WERI-Rb-1 (cell line): ENCODE data around the gene MAGEA9B.
"Not testable (repeated sequence)": the region's sequence is repeated elsewhere in the genome, so short reads cannot be mapped to it uniquely, and the experiment has no call there.

Experiments used
- DNase-seq: peaks from one replicate; pipeline ENCODE4 v3.0.0-alpha.2; 2020
- H3K27ac ChIP-seq: fragments of 250-450 bp; sonication (Bioruptor Pico); 2 replicates; pipeline ENCODE4 v1.5.1; 2020; ENCODE audit warnings: mild to moderate bottlenecking, moderate library complexity
- H3K27me3 ChIP-seq: fragments of 250-450 bp; sonication (Bioruptor Pico); 2 replicates; pipeline ENCODE4 v1.5.1; 2021; ENCODE audit warnings: mild to moderate bottlenecking, low read depth, moderate library complexity; ENCODE audit not compliant: insufficient read depth, severe bottlenecking
- H3K36me3 ChIP-seq: fragments of 250-450 bp; sonication (Bioruptor Pico); 2 replicates; pipeline ENCODE4 v1.5.1; 2020; ENCODE audit warnings: mild to moderate bottlenecking, moderate library complexity
- H3K4me3 ChIP-seq: 2 replicates; pipeline ENCODE4 v1.5.1; 2011; ENCODE audit warnings: low read depth, mild to moderate bottlenecking, control low read depth, low read length
- H3K9me3 ChIP-seq: fragments of 250-450 bp; sonication (Bioruptor Pico); 2 replicates; pipeline ENCODE4 v1.5.1; 2021; ENCODE audit warnings: mild to moderate bottlenecking, moderate library complexity; ENCODE audit not compliant: severe bottlenecking
- CTCF ChIP-seq: IDR thresholded peaks from 2 replicates; pipeline ENCODE4 v1.5.1; 2011; ENCODE audit warnings: low read depth, mild to moderate bottlenecking, control low read depth, inconsistent platforms, low read length

Gene MAGEA9B

GRCh38 chrX:149587359-149587758 lies at the start of gene MAGEA9B:
Gene MAGEA9B (minus strand): TSS chrX:149587459. CDS start chrX:149583179, 4,280 bp downstream.
- H3K4me3 ChIP-seq, H3K27me3 ChIP-seq, H3K36me3 ChIP-seq, DNase-seq, H3K27ac ChIP-seq, H3K9me3 ChIP-seq: not testable (repeated sequence)

GRCh38 chrX:149633511-149633910 lies 46.3 kb upstream of the MAGEA9B start:
- peaks cover 21% of the 10 kb centered on the region for H3K27me3 ChIP-seq
- no peak overlapping the region for H3K27ac ChIP-seq
- no peaks in the 10 kb centered on the region for H3K9me3 ChIP-seq

GRCh38 chrX:149631234-149632165 lies 44.2 kb upstream of the MAGEA9B start, which contains the start of gene TMEM185A:
Gene TMEM185A (minus strand): TSS chrX:149631792. CDS start chrX:149631580, 212 bp downstream.
- Histone ChIP-seq H3K27ac (peak within 1 kb of the TSS; percentile 39; the same call in 1 of the 2 replicates), H3K9me3 (no peaks in the 10 kb centered on the region), H3K36me3 (no peaks in the 10 kb centered on the region), H3K4me3 (peak within 1 kb of the TSS; percentile 58), H3K27me3 (peaks cover 13% of the 10 kb centered on the region)
- peak; percentile 73 for DNase-seq
- no peak for TF ChIP-seq CTCF

More at GRCh38 chrX:149633511-149633910, 46.3 kb upstream of the MAGEA9B start:
- Histone ChIP-seq H3K4me3 (no peak overlapping the region), H3K36me3 (no peaks in the 10 kb centered on the region)
- no peak for DNase-seq
- TF ChIP-seq CTCF, result no peak

- Histone ChIP-seq H3K4me3 (peak overlapping the region; percentile 58), H3K27me3 (peaks cover 13% of the 10 kb centered on the region), H3K9me3 (no peaks in the 10 kb centered on the region), H3K27ac (no peak overlapping the region; the same call in 1 of the 2 replicates), H3K36me3 (no peaks in the 10 kb centered on the region)
- no peak for TF ChIP-seq CTCF
- DNase-seq, result no peak
Measured at GRCh38 chrX:149630681-149631233, 43.5 kb upstream of the MAGEA9B start.

GRCh38 chrX:149629730-149630387 lies 42.6 kb upstream of the MAGEA9B start:
- Histone ChIP-seq H3K27me3 (peaks cover 12% of the 10 kb centered on the region), H3K36me3 (no peaks in the 10 kb centered on the region), H3K27ac (no peak overlapping the region), H3K9me3 (no peaks in the 10 kb centered on the region), H3K4me3 (no peak overlapping the region)
- TF ChIP-seq CTCF, result no peak
- no peak for DNase-seq

- H3K27ac ChIP-seq, result no peak overlapping the region
- no peaks in the 10 kb centered on the region for H3K36me3 ChIP-seq
- TF ChIP-seq CTCF, result no peak
- no peak for DNase-seq
- H3K27me3 ChIP-seq, result peaks cover 12% of the 10 kb centered on the region
- no peak overlapping the region for H3K4me3 ChIP-seq
- H3K9me3 ChIP-seq, result no peaks in the 10 kb centered on the region
Measured at GRCh38 chrX:149628768-149629167, 41.5 kb upstream of the MAGEA9B start.
